ENCODE measurements around the gene PHLPP1. TPM values are rescaled to one million over a fixed set of nuclear protein-coding genes. Genes with fewer than 3 reads are reported as not detected.
A peak's percentile ranks its signal among the peaks of the same experiment; 100 is the strongest.

Gene PHLPP1
- total RNA-seq, 1 donor from 2014 or later = 18.0 TPM

DNA sequence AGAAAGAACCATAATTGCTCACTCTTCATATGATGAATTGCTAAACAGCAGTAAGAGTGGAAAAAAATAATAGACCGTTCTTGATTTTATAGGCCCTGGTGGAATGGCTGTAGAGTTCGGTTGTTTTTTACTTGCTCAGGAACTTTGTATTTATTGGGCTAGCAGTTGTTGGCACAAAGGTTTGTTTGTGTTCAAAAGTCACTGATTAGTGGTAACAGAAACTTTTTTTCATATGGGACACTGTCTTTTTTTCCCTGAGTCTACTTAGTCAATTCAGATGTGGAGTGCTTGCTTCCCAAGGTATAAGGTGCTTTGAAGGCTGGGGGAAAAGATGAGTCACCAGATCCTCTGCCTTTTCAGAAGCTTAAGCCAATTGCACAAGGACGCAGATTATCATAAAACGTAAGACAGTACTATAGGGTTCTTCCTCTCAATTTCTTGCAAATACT is 25.8 kb downstream of the PHLPP1 start:
- H3K27me3 Mint-ChIP-seq = no peaks in the 10 kb centered on the region
- TF ChIP-seq, protein P1, sequence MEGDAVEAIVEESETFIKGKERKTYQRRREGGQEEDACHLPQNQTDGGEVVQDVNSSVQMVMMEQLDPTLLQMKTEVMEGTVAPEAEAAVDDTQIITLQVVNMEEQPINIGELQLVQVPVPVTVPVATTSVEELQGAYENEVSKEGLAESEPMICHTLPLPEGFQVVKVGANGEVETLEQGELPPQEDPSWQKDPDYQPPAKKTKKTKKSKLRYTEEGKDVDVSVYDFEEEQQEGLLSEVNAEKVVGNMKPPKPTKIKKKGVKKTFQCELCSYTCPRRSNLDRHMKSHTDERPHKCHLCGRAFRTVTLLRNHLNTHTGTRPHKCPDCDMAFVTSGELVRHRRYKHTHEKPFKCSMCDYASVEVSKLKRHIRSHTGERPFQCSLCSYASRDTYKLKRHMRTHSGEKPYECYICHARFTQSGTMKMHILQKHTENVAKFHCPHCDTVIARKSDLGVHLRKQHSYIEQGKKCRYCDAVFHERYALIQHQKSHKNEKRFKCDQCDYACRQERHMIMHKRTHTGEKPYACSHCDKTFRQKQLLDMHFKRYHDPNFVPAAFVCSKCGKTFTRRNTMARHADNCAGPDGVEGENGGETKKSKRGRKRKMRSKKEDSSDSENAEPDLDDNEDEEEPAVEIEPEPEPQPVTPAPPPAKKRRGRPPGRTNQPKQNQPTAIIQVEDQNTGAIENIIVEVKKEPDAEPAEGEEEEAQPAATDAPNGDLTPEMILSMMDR (IDR thresholded peaks at IDR 0.05; ENCODE audit: unreplicated experiment) = no peak
- no peak for DNase-seq (ENCODE audit: low spot score, unreplicated experiment)
- peaks cover 40% of the 10 kb centered on the region for H3K4me1 Mint-ChIP-seq (ENCODE audit: low read depth)
- no peak overlapping the region for H3K4me3 Mint-ChIP-seq (ENCODE audit: low read depth)
- peak overlapping the region; percentile 10 for H3K27ac Mint-ChIP-seq
- peaks cover 2% of the 10 kb centered on the region for H3K36me3 Mint-ChIP-seq (ENCODE audit: insufficient read depth)
- peaks cover 7% of the 10 kb centered on the region for H3K9me3 Mint-ChIP-seq (ENCODE audit: low read depth)

DNA sequence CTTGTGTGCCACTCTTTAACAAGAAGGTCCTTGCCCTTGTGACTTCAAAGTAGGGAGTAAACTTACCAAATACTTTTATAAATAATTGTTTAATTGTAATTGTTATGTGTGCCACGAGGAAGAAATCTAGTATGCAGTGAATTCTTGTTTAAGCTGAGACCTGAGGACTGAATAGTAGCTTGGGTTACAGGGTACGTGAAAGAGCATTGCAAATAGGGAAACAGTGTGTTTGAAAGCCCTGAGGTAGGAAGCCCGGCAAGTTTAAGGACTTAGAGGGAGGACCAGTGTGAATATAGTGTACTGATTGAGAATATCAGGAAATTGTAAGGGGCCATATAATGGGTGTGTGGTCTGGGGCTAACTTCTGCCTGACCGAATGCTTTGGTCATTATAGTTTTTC is 26.2 kb downstream of the PHLPP1 start:
- H3K27me3 Mint-ChIP-seq = no peaks in the 10 kb centered on the region
- H3K4me1 Mint-ChIP-seq (ENCODE audit: low read depth) = peaks cover 40% of the 10 kb centered on the region
- H3K9me3 Mint-ChIP-seq (ENCODE audit: low read depth) = peaks cover 7% of the 10 kb centered on the region
- no peak overlapping the region for H3K4me3 Mint-ChIP-seq (ENCODE audit: low read depth)
- no peak overlapping the region for H3K27ac Mint-ChIP-seq
- H3K36me3 Mint-ChIP-seq (ENCODE audit: insufficient read depth) = peaks cover 2% of the 10 kb centered on the region
- TF ChIP-seq, protein P1 (IDR thresholded peaks at IDR 0.05; ENCODE audit: unreplicated experiment) = no peak
- DNase-seq (ENCODE audit: low spot score, unreplicated experiment) = no peak

DNA sequence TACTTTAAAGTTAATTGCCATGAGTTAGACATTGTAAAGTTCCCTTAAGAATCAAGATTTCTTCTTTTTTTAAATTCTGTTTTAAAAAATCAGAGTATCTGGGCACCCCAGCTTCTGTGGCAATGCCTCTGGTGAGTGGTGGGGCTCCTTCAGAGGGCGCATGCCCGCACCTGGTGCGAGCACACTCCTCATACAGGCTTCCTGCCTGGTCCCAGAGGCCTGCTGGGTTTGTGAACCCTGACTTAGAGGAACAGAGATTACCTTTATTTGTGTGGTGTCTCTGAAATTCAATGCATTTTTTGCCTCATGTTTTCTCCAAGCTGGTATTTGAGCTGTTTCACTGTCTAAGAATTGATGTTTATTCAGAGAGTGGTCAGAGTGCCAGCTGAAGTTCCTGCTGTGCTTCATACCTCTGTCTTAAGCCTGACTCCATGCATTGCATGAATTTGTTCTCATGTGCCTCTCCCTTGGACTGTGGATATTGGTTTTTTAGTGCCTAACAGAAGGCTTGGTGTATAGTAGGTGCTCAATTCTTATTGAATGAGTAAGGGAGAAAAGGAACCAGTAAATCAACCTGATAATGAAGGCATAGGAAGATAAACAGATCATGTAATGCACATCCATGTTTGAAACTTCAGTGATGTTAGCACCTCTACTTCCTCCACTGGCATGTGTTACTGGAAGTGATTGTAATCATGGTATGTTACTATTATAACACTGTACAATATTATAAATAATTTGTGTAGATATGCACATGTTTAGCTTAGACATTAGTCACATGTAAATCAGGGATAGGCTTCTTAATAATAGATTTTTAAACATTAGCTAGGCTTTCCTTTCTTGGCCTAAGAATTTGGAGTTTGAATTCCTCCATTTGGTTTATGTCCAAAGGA is 29.0 kb downstream of the PHLPP1 start:
- TF ChIP-seq, protein P1 (IDR thresholded peaks at IDR 0.05; ENCODE audit: unreplicated experiment) = no peak
- H3K4me1 Mint-ChIP-seq (ENCODE audit: low read depth) = peaks cover 32% of the 10 kb centered on the region
- H3K27me3 Mint-ChIP-seq = no peaks in the 10 kb centered on the region
- H3K4me3 Mint-ChIP-seq (ENCODE audit: low read depth) = no peak overlapping the region
- no peak for DNase-seq (ENCODE audit: low spot score, unreplicated experiment)
- H3K9me3 Mint-ChIP-seq (ENCODE audit: low read depth) = peaks cover 2% of the 10 kb centered on the region
- no peaks in the 10 kb centered on the region for H3K36me3 Mint-ChIP-seq (ENCODE audit: insufficient read depth)
- no peak overlapping the region for H3K27ac Mint-ChIP-seq

DNA sequence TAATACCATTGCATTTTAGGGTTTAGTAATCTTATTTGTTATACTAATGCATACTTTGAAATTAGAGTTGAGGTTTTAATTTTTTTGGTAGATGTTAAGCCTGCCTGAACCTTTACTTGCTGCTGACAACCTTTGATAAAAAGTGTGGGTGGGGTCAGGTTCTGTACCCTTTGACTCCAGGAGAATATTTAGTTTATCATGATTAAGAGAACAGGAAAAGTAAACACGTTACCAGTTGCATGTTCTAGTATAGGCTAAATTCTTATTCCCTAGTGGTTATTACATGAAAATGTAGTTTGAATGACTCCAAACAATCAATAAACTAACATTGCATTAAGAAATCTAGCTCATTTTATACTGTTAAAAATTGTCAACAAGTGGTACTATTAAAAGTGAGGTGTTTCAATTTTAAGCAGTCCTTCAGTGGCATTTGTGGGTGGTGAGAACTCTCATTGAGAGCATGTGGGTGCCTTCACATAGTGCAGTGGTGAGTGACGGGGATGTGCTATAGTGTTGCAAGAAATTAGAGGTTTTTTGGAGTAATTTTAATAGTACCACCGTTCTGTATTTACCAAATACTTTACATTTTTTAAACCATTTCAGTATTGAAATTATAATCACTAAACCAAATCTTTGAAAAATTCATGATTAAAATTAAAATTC is 29.9 kb downstream of the PHLPP1 start:
- H3K4me3 Mint-ChIP-seq (ENCODE audit: low read depth) = no peak overlapping the region
- no peaks in the 10 kb centered on the region for H3K27me3 Mint-ChIP-seq
- DNase-seq (ENCODE audit: low spot score, unreplicated experiment) = no peak
- H3K27ac Mint-ChIP-seq = no peak overlapping the region
- TF ChIP-seq, protein P1 (IDR thresholded peaks at IDR 0.05; ENCODE audit: unreplicated experiment) = no peak
- H3K9me3 Mint-ChIP-seq (ENCODE audit: low read depth) = peaks cover 3% of the 10 kb centered on the region
- peaks cover 26% of the 10 kb centered on the region for H3K4me1 Mint-ChIP-seq (ENCODE audit: low read depth)
- no peaks in the 10 kb centered on the region for H3K36me3 Mint-ChIP-seq (ENCODE audit: insufficient read depth)

DNA sequence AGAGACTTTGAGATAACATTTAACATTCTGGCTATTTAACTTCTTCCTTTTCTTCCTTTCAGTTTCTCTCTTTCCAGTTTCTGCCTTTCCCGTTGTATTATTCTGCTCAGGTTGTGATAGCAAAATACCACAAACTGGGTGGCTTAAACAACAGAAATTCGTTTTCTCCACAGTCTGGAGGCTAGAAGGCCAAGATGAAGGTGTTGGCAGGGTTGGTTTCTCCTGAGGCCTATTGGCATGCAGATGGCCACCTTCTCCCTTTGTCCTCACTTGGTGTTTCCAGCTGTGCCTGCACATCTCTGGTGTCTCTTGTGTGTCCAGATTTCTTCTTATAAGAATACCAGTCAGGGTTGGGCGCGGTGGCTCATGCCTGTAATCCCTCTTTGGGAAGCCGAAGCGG is 34.0 kb downstream of the PHLPP1 start:
- Mint-ChIP-seq H3K36me3 (ENCODE audit: insufficient read depth) (no peaks in the 10 kb centered on the region), H3K4me1 (ENCODE audit: low read depth) (peaks cover 30% of the 10 kb centered on the region)

More for the DNA sequence above, 34.0 kb downstream of the PHLPP1 start:
- TF ChIP-seq, protein P1 (IDR thresholded peaks at IDR 0.05; ENCODE audit: unreplicated experiment) = no peak
- Mint-ChIP-seq H3K27ac (no peak overlapping the region), H3K27me3 (no peaks in the 10 kb centered on the region), H3K4me3 (ENCODE audit: low read depth) (no peak overlapping the region), H3K9me3 (ENCODE audit: low read depth) (peaks cover 3% of the 10 kb centered on the region)
- no peak for DNase-seq (ENCODE audit: low spot score, unreplicated experiment)
